ENCODE measurements around the gene SUGCT.

DNA sequence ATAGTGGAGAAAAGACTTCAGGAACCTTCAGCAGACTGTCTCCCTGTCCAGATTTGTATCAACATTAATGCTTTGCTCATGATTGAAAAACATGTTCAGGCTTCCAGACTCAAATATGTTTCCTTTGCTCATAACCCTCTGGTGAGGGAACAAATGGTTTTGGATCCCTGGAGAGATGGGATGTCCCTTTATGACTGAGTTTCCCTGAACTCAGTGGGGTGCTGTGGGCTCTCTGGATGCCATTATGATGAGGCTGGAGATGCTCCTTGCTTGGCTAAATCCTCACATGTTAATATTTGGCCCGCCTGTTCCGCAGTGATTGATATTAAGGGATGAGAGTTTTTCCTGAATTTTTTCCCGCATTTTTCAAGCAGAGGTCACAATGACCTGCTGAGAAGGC, 749.4 kb downstream of the SUGCT start:
- TF ChIP-seq SIN3A (IDR thresholded peaks at IDR 0.05; ENCODE audit: borderline replicate concordance, insufficient read depth, low read length) (no peak), POLR2AphosphoS5 (IDR thresholded peaks at IDR 0.05; ENCODE audit: low read depth, low read length) (no peak)
